NCI-H2029 treated with DMSO at 0.1 percent for 48 hours (cell line): ENCODE data around the gene TFEB.
"Not testable (repeated sequence)": the region's sequence is repeated elsewhere in the genome, so short reads cannot be mapped to it uniquely, and the experiment has no call there.

Experiments used
- DNase-seq: peaks from one replicate; lab custom pipeline; 2025; lab: John Stamatoyannopoulos, UW

TFEB gene

GRCh38 chr6:41735427-41736185, at the start of gene TFEB:
TSS of gene TFEB (minus strand) at chr6:41735608. CDS start at chr6:41691213, 44,395 bp downstream.
- DNase-seq: peak; percentile 63

DNA sequence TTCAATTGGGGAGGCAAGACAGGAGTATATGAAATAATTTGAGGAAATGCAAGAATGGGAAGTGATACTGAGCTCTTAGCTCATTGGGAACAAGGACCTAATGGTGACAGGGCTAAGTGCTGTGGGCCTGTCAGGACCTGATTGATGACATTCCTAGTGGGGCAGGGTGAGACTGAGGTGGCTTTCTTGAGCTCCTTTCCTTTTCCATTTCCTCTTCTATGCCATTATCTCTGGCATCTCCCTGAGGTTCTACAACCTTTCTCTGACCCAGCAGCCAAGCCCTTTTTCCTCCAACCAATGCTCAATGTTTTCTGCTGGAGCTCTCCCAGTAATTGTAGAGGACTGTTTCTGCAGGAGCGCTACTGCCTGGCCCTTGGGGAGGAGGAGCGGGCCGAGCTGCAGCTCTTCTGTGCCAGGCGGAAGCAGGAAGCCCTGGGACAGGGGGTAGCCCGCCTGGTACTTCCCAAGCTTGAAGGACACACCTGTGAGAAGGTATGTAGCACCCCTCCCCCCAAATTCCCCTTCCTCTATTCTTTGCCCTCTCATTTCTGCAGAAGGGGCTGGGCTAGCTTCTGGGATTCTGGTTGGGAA, 49.3 kb upstream of the TFEB start:
- no peak for DNase-seq

DNA sequence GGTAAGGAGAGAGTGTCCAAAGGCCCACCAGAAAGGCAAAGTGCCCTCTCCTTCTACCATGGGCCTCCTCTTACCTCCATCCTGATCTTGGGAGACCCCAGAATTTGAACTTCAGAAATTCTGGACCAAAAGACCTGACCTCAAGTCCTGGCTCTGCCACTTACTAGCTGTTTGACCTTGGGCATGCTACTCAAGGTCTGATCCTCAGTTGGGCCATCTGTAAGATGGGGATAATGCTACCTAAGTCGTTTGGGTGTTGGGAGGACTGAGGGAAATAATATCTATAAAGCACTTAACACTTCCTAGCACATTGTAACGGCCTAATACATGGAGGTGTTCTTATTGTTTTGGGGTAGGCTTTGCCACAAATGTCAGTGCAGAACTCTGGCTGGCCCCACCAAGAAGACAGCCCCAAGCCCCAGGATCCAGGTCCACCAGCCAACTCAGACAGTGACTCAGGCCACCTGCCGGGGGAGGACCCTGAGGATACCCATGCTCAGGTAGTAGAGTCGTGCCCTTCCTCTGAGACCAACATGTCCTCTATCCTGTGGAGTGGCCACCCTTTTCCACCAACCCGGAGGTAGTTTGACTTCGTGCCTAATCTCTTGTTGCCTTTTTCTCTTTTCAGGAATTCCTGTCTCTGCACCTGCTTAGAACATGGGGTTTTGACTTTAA, 47.8 kb upstream of the TFEB start:
- no peak for DNase-seq

- peak; percentile 69 for DNase-seq
Measured at GRCh38 chr6:41781366-41781730, 45.9 kb upstream of the TFEB start.

- DNase-seq: peak; percentile 69
Measured at GRCh38 chr6:41780551-41781365, 45.4 kb upstream of the TFEB start, which contains the start of gene PRICKLE4. TSS of gene PRICKLE4 (plus strand) at chr6:41780782. CDS start at chr6:41783474, 2,692 bp downstream.

GRCh38 chr6:41779788-41780550, 44.6 kb upstream of the TFEB start, which contains the start of gene FRS3:
TSS of gene FRS3 (minus strand) at chr6:41779900. CDS start at chr6:41776987, 2,913 bp downstream.
- peak; percentile 72 for DNase-seq

GRCh38 chr6:41779336-41779735, 43.9 kb upstream of the TFEB start:
- DNase-seq: no peak

GRCh38 chr6:41778895-41779294, 43.5 kb upstream of the TFEB start:
- no peak for DNase-seq

- DNase-seq: no peak
Measured at GRCh38 chr6:41777551-41778285, 42.3 kb upstream of the TFEB start.

DNA sequence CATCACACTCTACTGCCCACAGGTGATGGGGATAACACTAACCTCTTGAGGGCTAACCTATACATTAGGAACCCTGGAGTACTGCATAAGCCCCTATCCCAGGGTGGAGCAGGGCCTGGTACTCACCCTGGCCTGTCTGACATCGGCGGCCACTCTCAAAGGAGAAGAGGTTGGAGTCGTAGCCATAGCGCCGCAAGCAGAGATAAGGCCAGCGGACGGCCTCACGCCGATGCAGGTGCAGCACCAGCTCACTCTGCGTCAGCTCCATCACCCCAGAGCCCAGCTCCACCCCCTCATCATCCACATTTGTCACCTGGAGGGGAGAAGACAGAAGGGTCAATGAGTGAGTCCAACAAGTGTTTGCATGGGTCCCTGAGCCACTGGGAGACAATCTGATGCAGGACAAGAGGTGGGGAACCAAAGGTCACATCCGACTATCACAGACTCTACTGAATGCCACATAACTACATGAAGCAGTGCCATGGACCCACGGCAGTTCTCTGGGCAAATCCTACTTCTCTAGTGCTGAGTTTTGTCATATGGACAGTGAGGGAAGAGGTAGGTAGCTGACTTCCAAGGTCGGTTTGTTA, 40.0 kb upstream of the TFEB start:
- no peak for DNase-seq

- DNase-seq: no peak
Measured at GRCh38 chr6:41774841-41775240, 39.4 kb upstream of the TFEB start.

DNA sequence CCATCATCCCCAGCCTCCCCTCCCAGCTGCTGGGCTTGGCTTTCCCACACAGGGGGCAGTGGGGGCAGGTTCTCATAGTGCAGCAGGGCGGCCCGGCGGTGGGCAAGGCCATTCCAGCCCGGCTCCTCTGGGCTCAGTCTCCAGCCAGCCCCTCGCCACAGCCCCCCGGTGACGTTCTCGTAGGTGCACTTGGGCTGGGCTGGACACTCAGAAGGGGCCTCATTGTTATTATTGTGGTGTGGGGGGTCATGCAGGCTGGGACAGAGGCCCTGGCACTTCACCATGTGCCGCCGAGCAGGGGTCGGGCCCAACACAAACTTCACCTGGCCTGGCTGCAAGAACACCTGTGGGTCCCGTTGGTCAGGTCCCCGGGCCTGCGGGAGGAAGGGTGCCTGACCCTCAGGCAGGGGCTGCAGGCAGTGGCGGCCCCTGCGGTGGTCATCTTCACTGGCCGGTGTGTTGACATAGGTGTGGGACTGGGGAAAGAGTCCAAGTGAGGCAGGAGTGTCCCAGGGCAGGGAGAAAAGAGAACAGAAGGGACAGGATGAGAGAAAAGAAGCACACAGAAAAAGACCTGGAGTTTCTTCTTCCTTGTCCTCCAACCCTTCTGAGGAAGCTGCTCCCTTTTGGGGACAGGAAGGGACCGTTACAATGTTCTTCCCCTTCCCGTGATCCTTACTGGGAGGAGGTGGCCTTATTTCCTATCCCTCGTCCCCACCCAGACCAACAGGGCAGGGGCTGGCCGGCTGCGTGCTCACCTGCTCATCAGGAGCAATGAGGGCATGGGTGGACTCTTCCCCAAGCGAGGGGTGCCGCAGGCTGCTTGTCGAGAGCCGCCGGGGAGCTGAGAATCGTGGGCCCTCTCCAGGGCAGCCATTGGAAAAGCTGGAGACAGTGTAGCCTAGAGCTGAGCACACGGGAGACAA, 35.9 kb upstream of the TFEB start:
- DNase-seq: no peak

DNA sequence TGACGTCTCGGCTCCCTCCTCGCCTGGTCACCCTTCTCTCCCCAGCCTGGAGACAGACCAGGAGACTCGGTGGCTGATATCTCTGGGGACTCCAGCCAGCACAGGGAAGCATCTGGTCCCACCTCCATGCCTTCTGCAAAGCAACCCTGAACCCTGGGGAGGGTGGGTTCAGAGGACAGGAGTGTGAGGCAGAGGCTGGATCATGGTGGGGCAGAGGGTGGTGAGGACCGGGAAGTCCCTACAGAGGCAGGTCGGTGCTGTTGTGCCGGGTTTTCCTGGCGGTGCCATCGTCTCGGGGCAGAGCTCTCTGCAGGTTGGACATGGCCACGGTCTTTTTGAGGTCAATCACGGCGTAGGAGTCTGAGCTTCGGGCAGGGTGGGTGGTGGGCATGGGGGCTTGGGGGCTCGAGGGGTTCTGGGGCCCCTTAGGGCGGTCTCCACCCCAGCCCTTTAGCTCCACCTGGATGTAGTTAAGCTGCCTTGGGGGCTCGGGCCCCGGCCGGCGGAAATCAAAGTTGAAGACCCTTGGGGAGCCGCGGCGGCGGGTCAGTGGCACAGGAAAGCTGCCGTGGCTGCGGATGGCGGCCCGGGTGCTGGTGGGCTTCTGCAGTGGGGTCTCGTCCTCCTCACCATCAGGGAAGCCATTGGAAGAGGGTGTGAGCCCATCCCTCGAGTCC, 35.1 kb upstream of the TFEB start:
- no peak for DNase-seq

- no peak for DNase-seq
Measured at GRCh38 chr6:41769376-41769775, 34.0 kb upstream of the TFEB start.

- DNase-seq: no peak
Measured at GRCh38 chr6:41768545-41769308, 33.3 kb upstream of the TFEB start.

GRCh38 chr6:41767112-41767833, 31.9 kb upstream of the TFEB start:
- no peak for DNase-seq

- DNase-seq: not testable (repeated sequence)
Measured at GRCh38 chr6:41766043-41766664, 30.7 kb upstream of the TFEB start.
